GM12874 (cell line): Measurements from ENCODE around the gene OR2T1.

Experiments
- CTCF ChIP-seq: IDR thresholded peaks from 2 replicates; pipeline ENCODE4 v1.5.1; 2011; ENCODE audit warnings: low read depth, mild to moderate bottlenecking, control low read depth, low read length, moderate library complexity; ENCODE audit not compliant: insufficient read depth

OR2T1 gene

GRCh38 chr1:248376916-248377315 is 25.9 kb upstream of the OR2T1 start:
- TF ChIP-seq CTCF: no peak

- no peak for TF ChIP-seq CTCF
Observed at GRCh38 chr1:248380854-248381253, 22.0 kb upstream of the OR2T1 start.

- no peak for TF ChIP-seq CTCF
Observed at GRCh38 chr1:248388426-248388825, 14.4 kb upstream of the OR2T1 start.

GRCh38 chr1:248393050-248393449 is 9.8 kb upstream of the OR2T1 start:
- TF ChIP-seq CTCF: no peak

GRCh38 chr1:248404024-248404423 is 1.2 kb downstream of the OR2T1 start:
- 0 out of 2 replicates have a peak, but pooled peaks have one; percentile 9 for TF ChIP-seq CTCF

GRCh38 chr1:248406721-248407692 is 4.2 kb downstream of the OR2T1 start:
- no peak for TF ChIP-seq CTCF

- no peak for TF ChIP-seq CTCF
Observed at GRCh38 chr1:248416226-248416625, 13.4 kb downstream of the OR2T1 start.
